GM04504 (cell line): ENCODE measurements around the gene GPR152.

Experiments
- DNase-seq: peaks from one replicate; pipeline ENCODE4 v3.0.0-alpha.2; 2012; ENCODE audit warnings: low read depth

GPR152 gene, protein sequence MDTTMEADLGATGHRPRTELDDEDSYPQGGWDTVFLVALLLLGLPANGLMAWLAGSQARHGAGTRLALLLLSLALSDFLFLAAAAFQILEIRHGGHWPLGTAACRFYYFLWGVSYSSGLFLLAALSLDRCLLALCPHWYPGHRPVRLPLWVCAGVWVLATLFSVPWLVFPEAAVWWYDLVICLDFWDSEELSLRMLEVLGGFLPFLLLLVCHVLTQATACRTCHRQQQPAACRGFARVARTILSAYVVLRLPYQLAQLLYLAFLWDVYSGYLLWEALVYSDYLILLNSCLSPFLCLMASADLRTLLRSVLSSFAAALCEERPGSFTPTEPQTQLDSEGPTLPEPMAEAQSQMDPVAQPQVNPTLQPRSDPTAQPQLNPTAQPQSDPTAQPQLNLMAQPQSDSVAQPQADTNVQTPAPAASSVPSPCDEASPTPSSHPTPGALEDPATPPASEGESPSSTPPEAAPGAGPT

GRCh38 chr11:67452141-67452952 lies at the start of gene GPR152:
Gene GPR152 (minus strand): TSS chr11:67452729. CDS start chr11:67452724, 5 bp downstream.
- no peak for DNase-seq

DNA sequence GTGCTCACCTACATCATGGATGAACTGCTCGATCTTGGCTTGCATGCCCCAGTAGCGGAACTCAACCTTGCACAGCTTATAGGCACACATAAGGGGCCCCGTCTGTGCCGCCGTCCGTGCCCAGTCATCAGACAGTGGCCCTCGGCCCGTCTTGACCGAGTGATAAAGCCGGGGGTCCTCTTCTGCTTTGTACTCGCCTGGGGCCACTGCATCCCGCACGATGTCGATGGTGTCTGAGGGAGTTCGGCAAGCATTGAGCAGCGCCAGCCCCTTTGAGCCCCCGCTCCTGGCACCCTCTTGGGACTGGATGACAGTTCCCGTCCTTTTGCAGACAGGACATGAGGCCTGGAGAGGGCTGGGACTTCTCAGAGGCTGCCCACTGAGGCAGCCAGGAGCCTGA lies 49.3 kb upstream of the GPR152 start:
- no peak for DNase-seq

DNA sequence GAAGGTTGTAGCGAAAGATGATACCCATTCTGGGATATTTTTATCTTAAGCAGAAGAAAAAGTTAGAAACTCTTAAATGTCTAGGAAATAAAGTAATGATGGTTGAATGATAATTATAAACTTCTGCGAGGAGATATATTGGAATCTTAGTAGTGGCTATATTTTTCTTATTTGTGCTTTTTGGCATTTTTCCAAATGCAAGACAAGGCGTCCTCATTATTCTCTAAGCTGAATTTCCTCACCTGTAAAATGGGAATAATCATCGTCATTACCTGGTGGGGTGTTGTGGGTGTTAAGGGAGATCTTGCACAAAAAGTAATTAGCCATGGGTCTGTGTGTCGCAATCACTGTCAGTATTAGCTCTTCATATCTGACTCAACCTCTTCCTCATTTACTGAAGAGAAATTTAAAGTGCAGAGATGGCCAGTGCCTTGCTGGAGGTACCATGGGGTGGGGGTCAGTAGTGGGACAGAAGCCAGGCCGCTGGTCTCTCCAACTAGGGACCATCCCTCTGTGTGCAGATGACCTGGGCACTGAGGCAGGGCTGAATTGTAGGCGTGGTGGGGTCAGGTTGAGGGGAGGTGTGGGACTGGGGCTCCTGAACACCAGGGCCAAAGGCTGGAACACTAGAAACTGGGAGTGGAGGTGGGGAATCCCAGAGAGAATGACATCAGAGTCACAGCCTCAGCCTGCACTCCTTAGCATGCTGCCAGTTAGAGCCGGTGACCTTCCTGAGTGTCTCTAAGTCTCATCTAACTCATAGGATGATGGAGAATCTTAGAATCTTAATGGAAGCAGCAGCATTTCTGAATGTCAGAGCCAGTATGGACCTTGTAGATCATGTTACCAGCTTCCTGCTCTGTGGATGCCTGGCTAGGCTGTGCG lies 48.5 kb upstream of the GPR152 start:
- DNase-seq = no peak

DNA sequence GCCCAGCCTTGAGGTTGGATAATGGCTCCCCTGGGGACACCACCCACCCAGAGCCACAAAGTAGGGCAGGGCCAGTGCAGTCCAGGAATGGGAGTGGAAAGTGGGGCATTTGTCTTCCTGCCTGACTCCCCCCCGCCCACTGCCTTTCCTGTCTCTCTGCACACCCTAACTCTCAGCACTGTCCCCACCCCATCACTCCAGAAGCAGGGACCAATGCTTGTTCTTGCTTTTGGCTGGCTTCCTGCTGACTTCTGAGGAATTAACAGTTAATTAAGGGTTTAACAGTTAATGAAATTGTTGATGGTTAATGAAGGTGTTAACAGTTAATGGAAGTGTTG lies 47.9 kb upstream of the GPR152 start:
- no peak for DNase-seq

DNA sequence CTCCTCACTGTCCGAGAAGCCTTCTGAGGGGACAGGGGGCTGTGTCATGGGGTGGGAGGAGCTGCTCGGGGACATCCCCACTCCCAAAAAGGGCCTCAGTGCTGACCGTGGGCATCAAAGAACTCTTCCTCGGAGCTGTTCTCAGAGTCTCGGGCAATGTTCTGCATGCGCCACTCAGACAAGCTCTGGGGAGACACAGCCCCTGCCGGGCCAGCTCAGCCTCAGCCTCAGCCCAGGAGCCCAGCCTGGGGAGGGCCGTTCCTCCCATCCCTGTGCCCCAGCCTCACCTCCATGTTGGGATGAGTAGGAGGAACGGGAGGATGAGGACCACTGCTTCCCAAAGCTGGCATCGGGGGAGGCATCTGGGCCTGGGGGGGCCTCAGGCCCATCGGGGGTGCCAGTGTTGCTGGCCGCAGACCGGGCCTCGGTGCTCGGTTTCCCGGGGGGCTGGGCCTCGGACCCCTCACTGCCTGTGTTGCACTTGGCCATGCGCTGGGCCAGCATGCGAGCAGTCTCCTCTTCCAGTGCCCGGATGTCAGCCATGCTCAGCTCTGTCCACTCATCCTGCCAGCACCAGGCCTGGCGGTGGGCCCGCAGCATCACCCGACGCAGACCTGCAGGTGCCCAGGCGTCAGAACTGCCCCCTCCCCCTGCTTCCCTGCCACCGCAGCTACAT lies 47.4 kb upstream of the GPR152 start:
- DNase-seq = no peak

DNA sequence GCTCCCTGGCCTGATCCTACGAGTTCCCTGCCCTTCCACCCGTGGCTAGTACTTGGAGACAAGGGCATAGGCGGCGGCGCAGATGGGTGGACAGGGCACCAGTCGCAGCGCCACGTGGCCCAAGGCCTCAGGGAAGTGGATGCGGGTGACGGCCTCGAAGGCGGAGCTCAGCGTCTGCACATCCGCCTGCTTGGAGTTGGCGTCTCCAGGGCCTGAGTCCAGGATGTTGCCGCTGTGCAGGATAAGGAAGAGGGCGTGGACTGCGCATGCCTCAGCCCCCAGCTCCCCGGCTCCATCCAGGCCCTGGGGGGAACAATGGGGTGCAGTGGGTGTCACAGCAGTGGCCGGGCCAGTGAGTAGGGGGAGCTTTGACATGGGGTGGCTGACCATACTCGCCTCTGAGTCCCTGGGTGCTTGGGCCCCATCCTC lies 46.0 kb upstream of the GPR152 start:
- no peak for DNase-seq

- no peak for DNase-seq
Observed at GRCh38 chr11:67497656-67498291, 45.2 kb upstream of the GPR152 start.

GRCh38 chr11:67496113-67496512 lies 43.6 kb upstream of the GPR152 start:
- no peak for DNase-seq

GRCh38 chr11:67495234-67496005 lies 42.9 kb upstream of the GPR152 start:
- no peak for DNase-seq

GRCh38 chr11:67494371-67495233 lies 42.1 kb upstream of the GPR152 start:
- no peak for DNase-seq

DNA sequence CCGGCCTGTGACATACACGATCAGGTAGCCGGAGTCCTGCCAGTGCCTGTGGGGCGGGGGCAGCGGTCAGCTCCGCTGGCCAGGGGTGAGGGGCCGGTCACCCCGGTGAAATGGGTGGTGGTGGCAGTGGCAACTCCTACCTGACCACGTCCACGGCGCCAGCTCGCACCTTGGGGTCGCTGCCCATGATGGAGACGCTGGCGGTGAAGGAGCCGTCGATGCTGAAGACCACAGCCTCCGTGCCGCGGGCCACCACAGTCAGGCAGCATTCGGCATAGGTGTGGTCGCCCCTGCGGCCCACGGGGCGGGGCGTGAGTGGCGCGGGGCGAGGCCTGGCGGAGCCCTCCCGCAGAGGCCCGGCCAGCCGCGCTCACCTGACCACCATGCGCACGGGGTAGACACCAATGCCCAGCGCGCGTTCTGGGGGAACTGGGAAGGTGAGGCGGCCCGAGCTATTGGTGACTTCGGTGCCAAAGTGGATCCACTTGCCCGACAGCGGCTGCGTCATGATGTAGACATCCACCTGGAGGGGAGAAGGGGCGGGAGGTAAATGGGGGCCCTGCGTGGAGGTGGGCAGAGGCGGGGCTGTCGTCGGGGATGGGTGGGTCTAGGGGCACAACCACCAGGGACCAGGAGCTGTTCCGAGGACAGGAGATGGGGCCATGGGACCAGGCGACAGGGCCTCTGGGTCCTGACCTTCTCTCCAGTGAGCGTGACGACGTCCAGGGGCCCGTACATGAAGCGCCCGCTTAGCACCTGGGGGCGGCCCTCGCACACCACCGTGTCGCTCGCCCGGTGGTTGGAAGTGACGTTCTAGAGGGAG lies 41.2 kb upstream of the GPR152 start:
- no peak for DNase-seq

DNA sequence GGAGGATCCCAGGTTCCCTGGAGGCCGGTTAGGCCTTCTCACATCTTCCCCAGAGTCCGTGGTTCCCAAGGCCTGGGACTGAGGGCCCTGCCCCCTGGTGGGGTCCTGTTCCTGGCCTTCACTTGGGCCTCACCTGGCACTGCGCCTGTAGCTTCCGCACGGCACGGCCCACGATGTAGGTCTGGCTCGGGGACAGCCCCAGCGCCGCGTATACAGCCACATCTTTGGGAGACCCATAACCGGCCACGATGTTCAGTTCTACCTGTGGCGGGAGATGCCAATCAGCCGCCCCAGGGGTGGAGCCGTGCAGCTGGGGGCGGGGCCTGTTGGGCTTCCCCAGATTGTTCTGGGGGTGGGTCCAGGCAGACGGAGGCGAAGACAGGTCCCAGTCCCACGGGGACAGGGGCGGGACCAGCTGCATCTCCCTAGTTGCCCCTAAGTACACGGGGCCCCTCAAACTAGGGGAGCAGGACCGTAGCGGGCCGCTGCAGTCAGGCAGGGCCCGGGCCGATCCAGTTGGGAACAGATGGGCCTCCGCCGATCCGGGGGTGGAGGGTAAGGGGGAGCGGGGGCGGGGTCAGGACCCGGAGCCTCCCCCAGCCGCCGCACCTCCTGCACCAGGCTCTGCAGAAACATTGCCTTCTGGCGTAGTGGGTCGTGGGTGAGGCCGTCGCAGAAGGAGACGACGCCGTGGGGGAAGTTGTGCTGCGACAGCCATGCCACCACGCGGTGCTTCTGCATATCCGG lies 40.4 kb upstream of the GPR152 start:
- no peak for DNase-seq

- DNase-seq = no peak
Observed at GRCh38 chr11:67492069-67492727, 39.7 kb upstream of the GPR152 start.

- DNase-seq = no peak
Observed at GRCh38 chr11:67491276-67492068, 38.9 kb upstream of the GPR152 start.

- no peak for DNase-seq
Observed at GRCh38 chr11:67490727-67491065, 38.2 kb upstream of the GPR152 start.
